SKM-1 (cell line): ENCODE results near the gene MPPED1.

Source experiments
- DNase-seq: peaks from one replicate; lab custom pipeline; 2025; ENCODE audit not compliant: unreplicated experiment; lab: John Stamatoyannopoulos, UW

Gene MPPED1

GRCh38 chr22:43411869-43412807 is at the start of gene MPPED1:
Gene MPPED1, plus strand, starts transcription at chr22:43412014. Its CDS starts 12,972 bp downstream, at chr22:43424986.
- DNase-seq: no peak

- DNase-seq: no peak
Measured at GRCh38 chr22:43363315-43364168, 48.3 kb upstream of the MPPED1 start.

GRCh38 chr22:43364169-43364435 is 47.7 kb upstream of the MPPED1 start:
- DNase-seq: no peak

DNA sequence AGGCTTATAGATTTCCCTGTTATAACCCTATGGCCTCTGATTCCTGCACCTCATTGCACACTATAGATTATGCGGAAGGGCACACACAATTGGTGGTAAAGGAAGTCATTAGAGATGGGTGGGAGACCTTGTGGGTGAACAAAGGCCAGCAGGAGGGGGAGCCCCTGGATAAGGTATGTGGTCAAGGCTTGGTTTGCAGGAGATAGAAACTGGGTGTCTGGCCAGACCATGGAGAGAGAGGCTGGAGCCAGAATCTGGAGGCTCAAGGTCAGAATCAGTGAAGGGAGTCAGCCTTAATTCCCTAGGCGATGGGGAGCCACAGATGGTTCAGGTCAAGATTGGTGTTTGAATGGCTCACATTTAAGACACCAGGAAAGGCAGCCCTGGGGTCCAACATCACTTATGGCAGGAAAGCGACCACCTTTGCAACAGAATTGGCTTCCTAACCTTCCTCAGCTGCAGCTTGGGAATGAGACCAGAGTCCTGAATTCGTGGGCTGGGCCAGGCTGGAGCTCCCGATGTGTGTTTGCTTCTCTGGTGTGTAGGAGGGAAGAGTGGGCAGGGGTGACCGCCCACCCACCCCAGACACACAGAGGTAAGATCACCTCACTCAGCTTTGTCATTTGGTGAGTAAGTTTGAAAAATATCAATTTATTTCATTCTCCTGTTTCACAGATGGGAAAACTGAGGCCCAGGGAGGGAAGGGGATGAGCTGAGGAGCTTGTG is 45.9 kb upstream of the MPPED1 start:
- no peak for DNase-seq

DNA sequence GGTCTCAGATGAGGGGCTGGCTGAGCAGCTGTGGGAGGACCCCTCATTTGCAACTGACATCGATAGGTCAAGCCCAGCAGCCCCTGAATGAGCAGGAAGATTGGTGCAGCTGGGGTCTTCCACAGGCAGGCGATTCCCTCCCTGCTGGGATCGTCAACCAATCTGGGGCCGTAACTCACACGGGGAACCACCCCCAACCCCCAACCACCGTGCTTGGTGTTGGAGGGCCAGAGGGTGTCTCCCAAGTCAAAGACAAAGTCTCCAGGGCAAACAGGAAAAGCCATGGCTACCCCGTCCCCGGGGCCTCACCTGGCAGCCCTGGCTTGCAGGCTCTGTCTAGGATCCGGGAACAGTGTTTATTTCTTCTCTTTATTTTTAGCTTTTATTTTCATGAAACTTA is 41.8 kb upstream of the MPPED1 start:
- DNase-seq: no peak

GRCh38 chr22:43375951-43376455 is 35.8 kb upstream of the MPPED1 start:
- no peak for DNase-seq

GRCh38 chr22:43376765-43377547 is 34.9 kb upstream of the MPPED1 start:
- DNase-seq: no peak

DNA sequence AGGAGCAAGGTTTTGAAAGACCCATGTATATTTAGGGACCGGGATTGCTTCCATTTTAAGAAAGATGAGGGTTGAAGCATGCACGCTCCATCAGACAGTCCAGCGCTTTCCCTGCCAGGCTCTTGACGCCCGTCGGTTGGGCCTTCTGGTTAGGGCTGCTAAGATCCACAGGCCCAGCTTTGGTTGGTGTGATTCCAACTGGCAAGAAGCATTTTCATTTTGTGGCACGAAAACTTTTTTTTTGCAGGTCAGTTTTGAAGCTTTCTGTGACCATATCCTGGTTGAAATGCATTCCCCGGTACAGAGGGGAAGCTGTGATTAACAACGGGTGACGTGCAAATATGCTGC is 34.3 kb upstream of the MPPED1 start:
- DNase-seq: no peak

DNA sequence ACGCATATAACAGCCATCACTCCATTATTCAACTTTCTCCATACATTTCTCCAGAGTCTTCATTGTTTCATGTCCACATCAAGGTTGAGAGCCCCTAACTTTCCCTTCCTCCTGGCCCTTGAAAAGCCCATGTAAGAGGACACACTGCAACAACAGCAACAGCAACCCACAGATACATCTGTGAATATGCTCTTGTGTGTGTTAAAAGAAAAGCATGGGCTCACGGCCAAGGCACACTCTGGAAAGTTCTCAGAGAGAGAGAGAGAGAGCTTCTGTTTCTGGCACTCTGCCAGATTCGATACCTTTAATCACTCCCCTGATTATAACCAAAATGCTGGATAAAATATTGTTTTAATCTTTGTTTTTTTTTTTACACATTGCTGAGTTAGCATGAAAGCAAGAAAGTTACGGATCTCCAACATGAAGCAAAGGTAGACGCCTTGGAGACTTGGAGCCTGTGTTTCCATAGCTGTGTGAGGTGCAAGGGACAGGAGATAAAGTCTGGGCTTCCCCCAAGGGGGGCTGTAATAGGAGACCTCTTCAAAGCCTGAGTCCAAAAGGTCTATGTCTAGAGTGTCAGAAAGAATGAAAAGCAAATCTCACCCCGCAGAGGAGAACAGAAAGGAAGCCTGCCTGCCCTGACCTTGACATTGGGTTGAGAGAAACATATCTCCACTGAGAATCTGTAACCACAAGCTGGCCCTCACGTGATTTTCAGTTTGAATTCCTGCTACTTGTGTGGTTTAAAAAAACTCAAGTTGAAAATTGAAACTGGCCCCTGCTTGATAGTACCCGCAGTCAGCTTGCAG is 33.7 kb upstream of the MPPED1 start:
- DNase-seq: no peak

DNA sequence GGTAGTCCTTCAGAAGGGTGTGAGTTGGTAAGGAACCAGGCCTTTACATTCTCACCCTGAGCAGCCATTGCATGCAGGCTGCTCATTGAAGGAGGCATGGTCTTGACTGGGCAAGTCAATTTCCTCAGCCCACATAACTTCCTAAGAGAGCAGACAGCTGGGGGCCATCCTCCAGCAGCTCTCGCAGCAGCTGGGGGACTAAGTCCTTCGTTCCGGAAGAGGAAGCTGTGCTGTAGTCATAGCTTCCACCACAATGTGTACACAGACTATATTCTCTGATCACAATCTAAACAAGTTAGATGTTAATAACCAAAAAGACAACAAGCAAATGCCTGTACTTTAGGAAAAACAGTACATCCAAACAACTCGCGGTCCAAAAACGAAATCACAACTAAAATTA is 30.1 kb upstream of the MPPED1 start:
- DNase-seq: no peak

- DNase-seq: no peak
Measured at GRCh38 chr22:43384863-43385262, 27.0 kb upstream of the MPPED1 start.

- peak; percentile 72 for DNase-seq
Measured at GRCh38 chr22:43385770-43386641, 25.8 kb upstream of the MPPED1 start.

DNA sequence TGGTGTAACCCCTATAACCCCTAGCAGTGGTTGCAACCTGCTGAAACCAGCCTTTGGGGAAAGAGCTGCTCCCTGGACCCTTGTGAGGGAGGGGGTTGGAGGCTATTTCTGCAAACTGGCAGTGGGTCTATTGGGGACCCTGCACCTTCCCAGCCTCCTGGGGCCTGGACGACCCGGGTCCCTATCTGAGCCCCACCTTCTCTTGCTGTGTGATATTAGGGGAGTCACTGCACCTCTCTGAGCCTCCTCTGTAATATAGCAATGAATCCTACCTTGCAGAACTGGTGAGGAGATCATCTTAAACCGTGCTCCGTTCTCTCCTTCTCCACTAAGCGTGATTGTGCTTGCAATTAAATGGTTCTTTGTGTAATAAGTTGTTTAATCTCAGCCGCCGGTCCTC is 24.0 kb upstream of the MPPED1 start:
- DNase-seq: no peak

GRCh38 chr22:43388420-43388851 is 23.4 kb upstream of the MPPED1 start:
- peak; percentile 32 for DNase-seq

DNA sequence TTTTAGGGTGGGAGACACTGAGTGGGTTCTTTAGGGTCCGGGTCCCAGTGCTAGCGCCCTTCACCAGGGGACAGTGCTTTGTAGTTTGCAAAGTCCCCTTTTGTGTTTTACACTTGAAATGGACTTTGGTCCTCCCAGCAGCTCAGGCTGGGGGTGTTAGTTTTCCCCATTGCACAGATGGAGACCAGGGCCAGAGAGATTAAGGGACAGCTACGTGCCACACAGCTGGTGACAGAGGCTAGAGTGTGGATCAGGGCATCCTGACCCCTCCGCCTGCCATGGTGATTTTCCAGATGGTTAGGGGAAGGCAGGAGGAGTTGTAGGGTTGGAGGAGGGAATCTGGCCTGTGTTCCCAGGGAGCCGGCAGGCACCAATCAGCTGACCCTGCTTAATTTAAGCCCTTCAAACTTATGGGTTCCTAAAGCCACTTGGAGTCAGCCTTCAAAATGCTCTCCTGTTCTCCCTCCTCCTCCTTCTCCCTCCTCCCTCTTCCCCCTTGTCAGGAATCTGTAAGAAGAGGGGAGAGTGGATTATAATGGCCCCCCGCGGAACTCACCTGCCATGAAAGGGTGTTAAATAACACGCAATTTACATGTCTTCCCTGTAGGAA is 22.5 kb upstream of the MPPED1 start:
- DNase-seq: no peak

DNA sequence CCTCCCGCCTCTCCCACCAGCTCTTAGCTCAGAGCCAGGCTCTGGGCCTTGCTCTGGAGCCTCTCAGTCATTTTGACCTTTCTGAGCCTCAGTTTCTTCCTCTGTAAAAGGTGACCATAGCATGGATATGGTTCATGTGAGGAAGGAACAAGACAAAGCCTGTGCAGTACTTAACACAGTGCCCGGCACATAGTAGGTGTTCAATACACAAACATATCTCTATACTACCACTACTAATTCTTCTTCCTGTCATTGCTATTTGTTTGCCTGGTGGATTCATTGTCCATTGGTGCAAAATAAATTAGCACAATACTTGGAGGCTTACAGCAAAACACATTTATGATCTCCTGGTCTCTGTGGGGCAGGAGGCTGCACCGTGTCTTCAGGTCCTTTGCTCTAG is 21.6 kb upstream of the MPPED1 start:
- no peak for DNase-seq

- no peak for DNase-seq
Measured at GRCh38 chr22:43390872-43391271, 20.9 kb upstream of the MPPED1 start.

GRCh38 chr22:43391306-43391705 is 20.5 kb upstream of the MPPED1 start:
- DNase-seq: no peak
